Loucy (cell line): ENCODE measurements around the gene CDK8.

Experiments used
- CTCF ChIP-seq: fragments of 200-600 bp; sonication (generic); conservative IDR thresholded peaks from 2 replicates; pipeline ENCODE4 v1.5.1; 2014; ENCODE audit warnings: mild to moderate bottlenecking, antibody characterized with exemption, low read length
- EZH2phosphoT487 ChIP-seq: fragments of 200-600 bp; IDR thresholded peaks from 2 replicates; pipeline ENCODE4 v1.6.1; 2018; ENCODE audit warnings: antibody characterized with exemption, mild to moderate bottlenecking, moderate library complexity, borderline replicate concordance

- no peak for TF ChIP-seq CTCF
- no peak for TF ChIP-seq EZH2phosphoT487
Observed at GRCh38 chr13:26262156-26262555, 8.2 kb downstream of the CDK8 start.
